Glutamatergic neuron (in vitro differentiated cells): ENCODE data around the gene GTF3C6. TPM values are rescaled to one million over a fixed set of nuclear protein-coding genes. Genes with fewer than 3 reads are reported as not detected.
"Not testable (repeated sequence)": the region's sequence is repeated elsewhere in the genome, so short reads cannot be mapped to it uniquely, and the experiment has no call there.

Experiments
- DNase-seq: peaks from one replicate; pipeline ENCODE4 v3.0.0; 2022
- H3K27ac Mint-ChIP-seq: one replicate; pipeline ENCODE4 v1.8.0; 2020; ENCODE audit warnings: mild to moderate bottlenecking, mixed read lengths, inconsistent platforms; ENCODE audit not compliant: unreplicated experiment
- H3K27me3 Mint-ChIP-seq: one replicate; pipeline ENCODE4 v1.8.0; 2020; ENCODE audit warnings: mild to moderate bottlenecking, moderate library complexity, mixed read lengths, inconsistent platforms; ENCODE audit not compliant: unreplicated experiment
- H3K36me3 Mint-ChIP-seq: one replicate; pipeline ENCODE4 v1.8.0; 2020; ENCODE audit warnings: mild to moderate bottlenecking, mixed read lengths, inconsistent platforms; ENCODE audit not compliant: unreplicated experiment
- H3K4me1 Mint-ChIP-seq: one replicate; pipeline ENCODE4 v1.8.0; 2020; ENCODE audit warnings: mild to moderate bottlenecking, low read depth, mixed read lengths, inconsistent platforms; ENCODE audit not compliant: unreplicated experiment
- H3K4me3 Mint-ChIP-seq: one replicate; pipeline ENCODE4 v1.8.0; 2020; ENCODE audit warnings: mild to moderate bottlenecking, mixed read lengths, inconsistent platforms; ENCODE audit not compliant: unreplicated experiment
- H3K9me3 Mint-ChIP-seq: one replicate; pipeline ENCODE4 v1.8.0; 2020; ENCODE audit warnings: mild to moderate bottlenecking, moderate library complexity, mixed read lengths, inconsistent platforms; ENCODE audit not compliant: unreplicated experiment
- total RNA-seq: library from RNA; stranded (reverse); fragmentation: NEBNext Ultra II Directional; extraction: Animal tissue kit (Norgen Biotek cat#: 25700); gene quantifications from one replicate; pipeline ENCODE4 v1.2.1, GENCODE V29; 2021; ENCODE audit not compliant: unreplicated experiment
- TF ChIP-seq, protein P1 (sequence below): fragments of 200-600 bp; sonication (generic); IDR thresholded peaks from one replicate; pipeline ENCODE4 v1.5.0; 2021; ENCODE audit not compliant: partially characterized antibody, unreplicated experiment

Gene GTF3C6
- total RNA-seq, 1 donor from 2014 or later = 56.1 TPM

DNA sequence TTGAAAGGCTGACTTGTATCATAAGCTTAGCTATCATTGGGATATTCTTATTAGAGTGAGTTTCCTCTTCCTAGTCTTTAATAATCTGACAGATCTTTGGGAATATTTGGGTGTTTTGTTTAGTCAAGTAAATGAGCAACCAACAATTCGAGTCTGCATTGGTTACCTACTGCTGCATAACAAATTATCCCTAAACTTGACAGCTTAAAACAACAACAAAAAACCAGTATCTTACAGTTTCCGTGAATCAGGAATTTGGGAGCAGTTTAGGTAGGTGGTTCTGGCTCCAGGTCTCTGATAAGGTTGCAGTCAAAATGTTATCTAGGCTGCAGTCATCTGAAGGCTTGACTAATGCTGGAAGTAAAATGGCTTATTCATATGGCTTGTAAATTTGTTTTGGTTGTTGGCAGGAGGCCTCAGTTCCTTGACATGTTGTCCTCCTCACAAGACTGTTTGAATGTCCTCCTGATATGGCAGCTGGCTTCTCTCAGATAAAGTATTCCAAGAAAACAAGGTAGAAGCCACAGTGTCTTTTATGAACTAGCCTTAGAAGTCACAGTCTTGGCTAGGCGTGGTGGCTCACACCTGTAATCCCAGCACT, 7.2 kb downstream of the GTF3C6 start:
- TF ChIP-seq, protein P1, sequence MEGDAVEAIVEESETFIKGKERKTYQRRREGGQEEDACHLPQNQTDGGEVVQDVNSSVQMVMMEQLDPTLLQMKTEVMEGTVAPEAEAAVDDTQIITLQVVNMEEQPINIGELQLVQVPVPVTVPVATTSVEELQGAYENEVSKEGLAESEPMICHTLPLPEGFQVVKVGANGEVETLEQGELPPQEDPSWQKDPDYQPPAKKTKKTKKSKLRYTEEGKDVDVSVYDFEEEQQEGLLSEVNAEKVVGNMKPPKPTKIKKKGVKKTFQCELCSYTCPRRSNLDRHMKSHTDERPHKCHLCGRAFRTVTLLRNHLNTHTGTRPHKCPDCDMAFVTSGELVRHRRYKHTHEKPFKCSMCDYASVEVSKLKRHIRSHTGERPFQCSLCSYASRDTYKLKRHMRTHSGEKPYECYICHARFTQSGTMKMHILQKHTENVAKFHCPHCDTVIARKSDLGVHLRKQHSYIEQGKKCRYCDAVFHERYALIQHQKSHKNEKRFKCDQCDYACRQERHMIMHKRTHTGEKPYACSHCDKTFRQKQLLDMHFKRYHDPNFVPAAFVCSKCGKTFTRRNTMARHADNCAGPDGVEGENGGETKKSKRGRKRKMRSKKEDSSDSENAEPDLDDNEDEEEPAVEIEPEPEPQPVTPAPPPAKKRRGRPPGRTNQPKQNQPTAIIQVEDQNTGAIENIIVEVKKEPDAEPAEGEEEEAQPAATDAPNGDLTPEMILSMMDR = no peak
- no peaks in the 10 kb centered on the region for H3K27me3 Mint-ChIP-seq
- no peak overlapping the region for H3K4me3 Mint-ChIP-seq
- H3K36me3 Mint-ChIP-seq = no peaks in the 10 kb centered on the region
- no peak for DNase-seq
- no peaks in the 10 kb centered on the region for H3K9me3 Mint-ChIP-seq
- H3K27ac Mint-ChIP-seq = no peak overlapping the region
- H3K4me1 Mint-ChIP-seq = no peaks in the 10 kb centered on the region

DNA sequence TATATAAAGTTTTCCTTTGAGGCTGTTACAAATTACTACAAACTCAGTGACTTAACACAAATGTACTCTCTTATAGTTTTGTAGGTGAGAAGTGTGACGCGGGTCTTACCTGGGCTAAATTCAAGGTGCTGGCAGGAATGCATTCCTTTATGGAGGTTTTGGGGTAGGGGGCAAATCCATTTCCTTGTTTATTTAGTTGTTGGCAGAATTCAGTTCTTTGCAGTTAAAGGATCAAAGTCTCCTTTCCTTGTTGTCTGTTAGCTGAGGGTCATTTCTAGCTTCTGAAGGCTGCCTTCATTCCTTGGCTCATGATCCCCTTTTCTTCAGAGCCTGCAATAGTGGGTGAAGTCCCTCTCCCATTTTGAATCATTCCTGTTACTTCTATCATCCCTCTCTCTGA, 10.2 kb downstream of the GTF3C6 start:
- not testable (repeated sequence) for H3K4me1 Mint-ChIP-seq, DNase-seq, H3K4me3 Mint-ChIP-seq, H3K36me3 Mint-ChIP-seq, H3K27me3 Mint-ChIP-seq, H3K27ac Mint-ChIP-seq, H3K9me3 Mint-ChIP-seq

DNA sequence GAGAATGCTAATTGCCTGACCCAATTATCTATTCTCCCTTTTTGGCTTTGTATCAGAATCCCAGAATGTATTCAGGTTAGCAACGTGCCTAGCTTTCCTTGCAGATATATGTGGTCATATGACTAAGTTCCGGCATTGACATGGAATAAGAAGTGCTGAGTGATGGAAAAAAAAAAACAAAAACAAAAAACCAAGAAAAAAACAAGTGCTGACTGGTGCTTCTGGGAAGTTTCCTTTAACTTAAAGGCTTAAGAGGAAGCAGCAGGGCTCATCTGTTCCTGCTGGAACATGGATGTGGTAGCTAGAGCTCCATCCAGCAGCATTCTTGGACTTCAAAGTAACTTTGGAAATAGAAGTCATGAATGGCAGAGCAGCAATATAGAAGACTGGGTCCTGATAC, 13.0 kb downstream of the GTF3C6 start:
- TF ChIP-seq, protein P1 = no peak
- Mint-ChIP-seq H3K4me1 (no peaks in the 10 kb centered on the region), H3K27me3 (no peaks in the 10 kb centered on the region), H3K4me3 (no peak overlapping the region), H3K27ac (no peak overlapping the region), H3K9me3 (no peaks in the 10 kb centered on the region), H3K36me3 (no peaks in the 10 kb centered on the region)
- no peak for DNase-seq

DNA sequence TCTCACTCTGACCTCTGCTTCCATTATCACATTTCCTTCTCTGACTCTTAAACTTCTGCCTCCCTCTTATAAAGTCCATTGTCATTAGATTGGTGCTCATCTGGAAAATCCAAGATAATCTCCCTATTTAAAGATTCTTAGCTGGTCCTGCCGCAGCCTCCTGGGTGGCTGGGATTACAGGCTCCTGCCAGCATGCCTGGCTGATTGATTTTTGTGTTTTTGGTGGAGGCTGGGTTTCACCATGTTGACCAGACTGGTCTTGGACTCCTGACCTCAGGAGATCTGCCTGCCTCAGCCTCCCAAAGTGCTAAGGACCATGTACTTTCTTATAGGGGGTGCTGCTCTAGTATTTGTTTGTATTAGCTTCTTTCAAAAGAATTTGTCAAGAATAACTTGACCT, 18.1 kb downstream of the GTF3C6 start:
- Mint-ChIP-seq H3K4me1 (no peaks in the 10 kb centered on the region), H3K27me3 (no peaks in the 10 kb centered on the region), H3K9me3 (no peaks in the 10 kb centered on the region), H3K36me3 (no peaks in the 10 kb centered on the region), H3K4me3 (no peak overlapping the region), H3K27ac (no peak overlapping the region)
- TF ChIP-seq, protein P1 = no peak
- DNase-seq = no peak

DNA sequence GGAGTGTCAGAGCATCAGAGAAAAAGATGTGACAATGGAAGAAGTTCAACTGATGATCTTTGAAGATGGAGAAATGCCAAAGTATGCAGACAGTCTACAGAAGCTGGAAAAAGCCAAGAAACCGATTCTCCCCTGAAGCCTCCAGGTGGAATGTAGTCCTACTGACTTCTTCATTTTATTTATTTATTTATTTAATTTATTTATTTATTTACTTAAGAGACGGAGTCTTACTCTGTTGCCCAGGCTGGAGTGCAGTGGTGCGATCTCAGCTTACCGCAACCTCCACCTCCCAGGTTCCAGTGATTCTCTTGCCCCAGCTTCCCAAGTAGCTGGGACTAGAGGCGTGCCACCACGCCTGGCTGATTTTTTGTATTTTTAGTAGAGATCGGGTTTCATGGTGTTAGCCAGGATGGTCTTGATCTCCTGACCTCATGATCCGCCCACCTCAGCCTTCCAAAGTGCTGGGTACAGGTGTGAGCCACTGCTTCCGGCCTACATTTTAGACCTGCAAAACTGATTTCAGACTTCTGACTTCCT, 21.1 kb downstream of the GTF3C6 start:
- H3K9me3 Mint-ChIP-seq = peaks cover 3% of the 10 kb centered on the region
- H3K36me3 Mint-ChIP-seq = no peaks in the 10 kb centered on the region
- DNase-seq = no peak
- no peak overlapping the region for H3K4me3 Mint-ChIP-seq
- peaks cover 7% of the 10 kb centered on the region for H3K4me1 Mint-ChIP-seq
- TF ChIP-seq, protein P1 = no peak
- H3K27ac Mint-ChIP-seq = no peak overlapping the region
- peaks cover 2% of the 10 kb centered on the region for H3K27me3 Mint-ChIP-seq
